IPS-18c (cell line): ENCODE data around the gene AEBP2.
"Not testable (repeated sequence)": the region's sequence is repeated elsewhere in the genome, so short reads cannot be mapped to it uniquely, and the experiment has no call there.

Experiments
- H3K4me3 ChIP-seq: 2 replicates; pipeline ENCODE4 v1.7.0; 2013; ENCODE audit warnings: low read depth, mild to moderate bottlenecking, low read length, moderate library complexity; ENCODE audit not compliant: insufficient read depth
- H3K9me3 ChIP-seq: one replicate; pipeline ENCODE4 v1.6.1; 2013; ENCODE audit warnings: mild to moderate bottlenecking, low read length, moderate library complexity; ENCODE audit not compliant: control insufficient read depth, insufficient read depth

The AEBP2 gene

GRCh38 chr12:19439059-19440018 is at the start of gene AEBP2:
Gene AEBP2 (plus strand): TSS chr12:19439492. CDS start chr12:19439700, 208 bp downstream.
- Histone ChIP-seq H3K4me3 (peak within 1 kb of the TSS; percentile 96), H3K9me3 (no peaks in the 10 kb centered on the region)

GRCh38 chr12:19390051-19390598 is 49.2 kb upstream of the AEBP2 start:
- no peak overlapping the region for H3K4me3 ChIP-seq
- no peaks in the 10 kb centered on the region for H3K9me3 ChIP-seq

GRCh38 chr12:19392644-19393043 is 46.6 kb upstream of the AEBP2 start:
- not testable (repeated sequence) for H3K9me3 ChIP-seq, H3K4me3 ChIP-seq

- Histone ChIP-seq H3K4me3 (no peak overlapping the region), H3K9me3 (no peaks in the 10 kb centered on the region)
These were observed 44.9 kb upstream of the AEBP2 start for GRCh38 chr12:19394385-19394784.

- Histone ChIP-seq H3K9me3 (no peaks in the 10 kb centered on the region), H3K4me3 (no peak overlapping the region)
These were observed 41.8 kb upstream of the AEBP2 start for GRCh38 chr12:19397534-19397933.

- no peaks in the 10 kb centered on the region for H3K9me3 ChIP-seq
- H3K4me3 ChIP-seq = no peak overlapping the region
These were observed 40.6 kb upstream of the AEBP2 start for GRCh38 chr12:19398376-19399363.

GRCh38 chr12:19400649-19401285 is 38.5 kb upstream of the AEBP2 start:
- not testable (repeated sequence) for H3K4me3 ChIP-seq, H3K9me3 ChIP-seq

GRCh38 chr12:19402211-19402610 is 37.1 kb upstream of the AEBP2 start:
- no peak overlapping the region for H3K4me3 ChIP-seq
- no peaks in the 10 kb centered on the region for H3K9me3 ChIP-seq

GRCh38 chr12:19402743-19403431 is 36.4 kb upstream of the AEBP2 start:
- Histone ChIP-seq H3K4me3 (no peak overlapping the region), H3K9me3 (no peaks in the 10 kb centered on the region)

- H3K4me3 ChIP-seq = no peak overlapping the region
- no peaks in the 10 kb centered on the region for H3K9me3 ChIP-seq
These were observed 34.9 kb upstream of the AEBP2 start for GRCh38 chr12:19404242-19404880.

GRCh38 chr12:19409376-19409775 is 29.9 kb upstream of the AEBP2 start:
- Histone ChIP-seq H3K4me3 (no peak overlapping the region), H3K9me3 (no peaks in the 10 kb centered on the region)

GRCh38 chr12:19410211-19410610 is 29.1 kb upstream of the AEBP2 start:
- no peak overlapping the region for H3K4me3 ChIP-seq
- H3K9me3 ChIP-seq = no peaks in the 10 kb centered on the region

- no peaks in the 10 kb centered on the region for H3K9me3 ChIP-seq
- H3K4me3 ChIP-seq = no peak overlapping the region
These were observed 28.6 kb upstream of the AEBP2 start for GRCh38 chr12:19410629-19411185.

GRCh38 chr12:19411234-19412204 is 27.8 kb upstream of the AEBP2 start:
- no peak overlapping the region for H3K4me3 ChIP-seq

GRCh38 chr12:19412844-19413243 is 26.4 kb upstream of the AEBP2 start:
- H3K4me3 ChIP-seq = no peak overlapping the region

More at GRCh38 chr12:19411234-19412204, 27.8 kb upstream of the AEBP2 start:
- H3K9me3 ChIP-seq = no peaks in the 10 kb centered on the region

More at GRCh38 chr12:19412844-19413243, 26.4 kb upstream of the AEBP2 start:
- no peaks in the 10 kb centered on the region for H3K9me3 ChIP-seq
